Right lobe of liver (tissue), 6 donors: ENCODE results near the gene PLA2G15. TPM values are rescaled to one million over a fixed set of nuclear protein-coding genes. Genes with fewer than 3 reads are reported as not detected.

Source experiments
- ATAC-seq, 4 donors: fragments of 200-7000 bp; cut with Tn5 transposase; one replicate each; pipeline ENCODE4 v1.9.1; 2020; ENCODE audit warnings: mild to moderate bottlenecking in 4 of 4, moderate library complexity in 4 of 4
- DNase-seq, 3 donors: peaks; one replicate each; pipeline ENCODE4 v3.0.0-alpha.2; 2020
- H3K27ac ChIP-seq, 3 donors: fragments of 200-600 bp; one replicate each; pipeline ENCODE4 v1.8.0; 2022
- H3K27me3 ChIP-seq, 2 donors: fragments of 200-600 bp; one replicate each; pipeline ENCODE4 v1.8.0; 2022
- H3K36me3 ChIP-seq, 4 donors: fragments of 200-600 bp; sonication (generic) in 1 of 4; one replicate each; pipeline versions ENCODE4 v1.5.1 to v1.8.0; 2017 to 2022; ENCODE audit warnings: control low read depth in 1 of 4
- H3K4me1 ChIP-seq, 4 donors: fragments of 200-600 bp; sonication (generic) in 1 of 4; one replicate each; pipeline versions ENCODE4 v1.5.1 to v1.8.0; 2017 to 2022; ENCODE audit warnings: control low read depth in 1 of 4
- H3K4me3 ChIP-seq, 3 donors: fragments of 200-600 bp; one replicate each; pipeline ENCODE4 v1.8.0; 2022
- H3K9me3 ChIP-seq, 4 donors: fragments of 200-600 bp; sonication (generic) in 1 of 4; one replicate each; pipeline versions ENCODE4 v1.5.1 to v1.8.0; 2017 to 2022; ENCODE audit warnings: control low read depth in 1 of 4
- POLR2A ChIP-seq: fragments of 450-650 bp; IDR thresholded peaks from one replicate; pipeline ENCODE4 v1.6.1; 2017; ENCODE audit warnings: antibody characterized with exemption, mild to moderate bottlenecking
- WGBS: methylation state at CpG from one replicate; pipeline ENCODE4 v1.1.6; 2018; ENCODE audit warnings: low coverage, low lambda C conversion rate; ENCODE audit not compliant: insufficient coverage; ENCODE audit errors: missing lambda C conversion rate; 5-methylcytosine and 5-hydroxymethylcytosine counted together
- intact Hi-C, 2 donors: fragments of 100-400 bp; cut with DNase I; formaldehyde crosslinking; loops; one replicate each; pipeline versions ENCODE4 v1.11.2 to v1.14.1; 2022
- total RNA-seq, 6 experiments: library from RNA; depleted of rRNA in 2 of 6; stranded (reverse); fragments of >200 nt in 2 of 6; fragmentation: NEBNext Ultra II Directional in 3 of 6; extraction: Animal tissue kit (Norgen Biotek cat#: 25700) in 3 of 6; gene quantifications; one replicate each; pipeline versions ENCODE4 v1.1.0 to v1.2.4, GENCODE V29; 2016 to 2023
- TF ChIP-seq, protein P1 (sequence below), 4 donors: fragments of 200-600 bp in 3 of 4; fragments of 450-650 bp in 1 of 4; IDR thresholded peaks; one replicate each; pipeline versions ENCODE4 v1.5.1 to v1.8.0; 2016 to 2022; ENCODE audit warnings: antibody characterized with exemption in 4 of 4, mild to moderate bottlenecking in 2 of 4
- donor health status: DM: no; HTN: yes; CAD: no.
- donor health status: DM: no; HTN: no; CAD: no.
- donor health status: DM: no; HTN: no; CAD: no.
- donor health status: DM: no; HTN: yes; CAD: no.
- donor health status: DM: no; HTN: yes; CAD: no.

PLA2G15 gene
- total RNA-seq, 6 experiments from 2014 or later: 9.7 to 21.2 (median 13.7) TPM

DNA sequence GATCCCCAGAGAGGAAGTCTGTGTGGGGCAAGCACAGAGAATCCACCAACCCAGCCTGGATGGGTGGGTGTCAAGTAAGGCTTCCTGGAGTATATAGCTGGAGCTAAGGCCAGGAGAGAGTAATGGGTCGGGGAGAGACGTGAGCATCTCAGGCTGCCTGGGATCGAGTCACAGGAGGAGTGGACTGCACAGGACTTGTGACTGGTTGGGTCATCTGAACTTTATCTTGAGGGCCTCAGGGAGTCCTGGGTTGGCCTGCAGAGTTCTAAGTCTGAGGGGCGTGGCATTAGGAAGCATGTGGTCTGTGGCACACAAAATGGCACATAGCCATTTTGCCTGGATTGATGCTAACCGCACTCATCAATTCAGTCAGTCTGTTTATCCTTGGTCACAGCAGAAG, 1.5 kb downstream of the PLA2G15 start:
- DNase-seq (no peak), ATAC-seq (no peak)
- Histone ChIP-seq H3K36me3 (peaks cover 0 to 17% (median 0%) of the 10 kb centered on the region in 4 donors), H3K4me3 (peak overlapping the region in 1 of 3 donors; percentile 94), H3K27ac (peak overlapping the region in 1 of 3 donors; percentile 10), H3K4me1 (peaks cover 0 to 41% (median 6%) of the 10 kb centered on the region in 4 donors), H3K9me3 (no peaks in the 10 kb centered on the region), H3K27me3 (no peaks in the 10 kb centered on the region)
- no peak for TF ChIP-seq POLR2A
- TF ChIP-seq, protein P1, sequence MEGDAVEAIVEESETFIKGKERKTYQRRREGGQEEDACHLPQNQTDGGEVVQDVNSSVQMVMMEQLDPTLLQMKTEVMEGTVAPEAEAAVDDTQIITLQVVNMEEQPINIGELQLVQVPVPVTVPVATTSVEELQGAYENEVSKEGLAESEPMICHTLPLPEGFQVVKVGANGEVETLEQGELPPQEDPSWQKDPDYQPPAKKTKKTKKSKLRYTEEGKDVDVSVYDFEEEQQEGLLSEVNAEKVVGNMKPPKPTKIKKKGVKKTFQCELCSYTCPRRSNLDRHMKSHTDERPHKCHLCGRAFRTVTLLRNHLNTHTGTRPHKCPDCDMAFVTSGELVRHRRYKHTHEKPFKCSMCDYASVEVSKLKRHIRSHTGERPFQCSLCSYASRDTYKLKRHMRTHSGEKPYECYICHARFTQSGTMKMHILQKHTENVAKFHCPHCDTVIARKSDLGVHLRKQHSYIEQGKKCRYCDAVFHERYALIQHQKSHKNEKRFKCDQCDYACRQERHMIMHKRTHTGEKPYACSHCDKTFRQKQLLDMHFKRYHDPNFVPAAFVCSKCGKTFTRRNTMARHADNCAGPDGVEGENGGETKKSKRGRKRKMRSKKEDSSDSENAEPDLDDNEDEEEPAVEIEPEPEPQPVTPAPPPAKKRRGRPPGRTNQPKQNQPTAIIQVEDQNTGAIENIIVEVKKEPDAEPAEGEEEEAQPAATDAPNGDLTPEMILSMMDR (IDR thresholded peaks at IDR 0.05): no peak
- WGBS: 82% methylated on average over 3 of the region's 5 CpGs
- intact Hi-C loops: no loop called here

DNA sequence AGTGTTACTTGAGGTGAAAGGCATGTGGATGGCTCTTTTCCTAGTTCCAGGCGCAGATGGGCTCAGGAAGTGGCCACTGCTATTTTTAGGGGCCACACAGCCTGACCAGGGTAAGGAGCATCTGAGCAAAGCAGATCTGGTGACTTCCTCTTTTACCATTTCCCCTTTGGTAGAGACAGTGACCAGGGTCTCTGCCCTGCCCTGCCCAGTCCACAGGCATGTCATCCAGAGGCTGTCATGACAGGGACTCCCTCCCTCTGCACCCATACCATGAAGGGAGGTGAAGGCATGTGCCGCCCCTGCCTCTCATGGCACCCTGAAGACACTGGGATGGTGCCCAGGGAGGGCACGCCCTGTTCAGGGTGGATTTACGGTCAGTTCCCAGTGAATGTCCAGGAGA, 2.2 kb downstream of the PLA2G15 start:
- Histone ChIP-seq H3K4me1 (peaks cover 0 to 41% (median 6%) of the 10 kb centered on the region in 4 donors), H3K36me3 (peaks cover 0 to 21% (median 0%) of the 10 kb centered on the region in 4 donors), H3K9me3 (no peaks in the 10 kb centered on the region), H3K27ac (peak overlapping the region in 2 of 3 donors; percentile 13 to 43), H3K27me3 (no peaks in the 10 kb centered on the region), H3K4me3 (peak overlapping the region in 1 of 3 donors; percentile 94)
- TF ChIP-seq, protein P1 (IDR thresholded peaks at IDR 0.05): no peak
- no peak for TF ChIP-seq POLR2A
- DNase-seq (no peak), ATAC-seq (peak in 3 of 4 donors; percentile 3 to 9 (median 6))
- WGBS: 89% methylated on average over 3 of the region's 4 CpGs
- intact Hi-C loops: no loop called here

DNA sequence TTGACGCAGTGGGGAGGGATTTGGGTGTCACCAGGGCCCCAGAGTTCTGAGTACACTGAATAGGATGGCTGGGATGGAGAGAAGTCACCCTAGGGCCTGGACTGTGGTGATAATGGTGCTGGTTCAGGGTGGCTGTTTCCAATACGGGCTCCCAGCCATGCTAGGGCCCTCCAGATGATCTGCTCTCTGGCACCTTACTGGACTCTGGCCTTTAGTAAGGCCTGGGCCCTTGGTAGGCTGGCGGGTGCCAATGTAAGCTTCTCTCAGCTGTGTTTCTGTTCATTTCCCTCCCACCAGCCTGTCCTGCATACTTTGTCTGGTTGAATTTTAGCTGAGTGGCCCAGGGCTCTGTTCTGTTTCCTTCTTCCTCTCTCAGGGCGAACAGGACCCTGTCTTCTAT, 2.8 kb downstream of the PLA2G15 start:
- Histone ChIP-seq H3K27me3 (no peaks in the 10 kb centered on the region), H3K36me3 (peaks cover 0 to 26% (median 0%) of the 10 kb centered on the region in 4 donors), H3K9me3 (no peaks in the 10 kb centered on the region), H3K4me1 (peaks cover 0 to 41% (median 6%) of the 10 kb centered on the region in 4 donors), H3K4me3 (no peak overlapping the region), H3K27ac (peak overlapping the region in 2 of 3 donors; percentile 13 to 43)
- TF ChIP-seq, protein P1 (IDR thresholded peaks at IDR 0.05): no peak
- TF ChIP-seq POLR2A: no peak
- WGBS: 20% methylated on average over 1 of the region's 4 CpGs
- ATAC-seq (peak; percentile 43 to 68 (median 57)), DNase-seq (peak in 2 of 3 donors; percentile 83 to 85)
- intact Hi-C loops: no loop called here

DNA sequence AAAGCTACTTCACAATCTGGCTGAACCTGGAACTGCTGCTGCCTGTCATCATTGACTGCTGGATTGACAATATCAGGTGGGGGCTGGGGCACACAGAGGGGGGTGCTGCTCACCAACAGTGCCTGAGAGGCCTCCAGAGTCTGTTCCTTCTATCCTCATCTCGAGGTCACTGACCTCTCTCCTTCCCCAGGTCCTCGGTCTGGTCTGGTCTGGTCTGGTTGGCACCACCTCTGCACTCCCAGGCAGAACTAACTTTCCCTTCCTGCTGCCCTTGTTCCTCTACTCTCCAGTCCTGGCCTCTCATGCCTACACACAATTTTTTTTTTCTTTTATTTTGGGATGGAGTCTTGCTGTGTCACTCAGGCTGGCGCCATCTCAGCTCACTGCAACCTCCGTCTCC, 4.2 kb downstream of the PLA2G15 start:
- intact Hi-C loops: no loop called here
- WGBS: 59% methylated on average over 4 of the region's 4 CpGs
- Histone ChIP-seq H3K4me3 (no peak overlapping the region), H3K9me3 (no peaks in the 10 kb centered on the region), H3K36me3 (peaks cover 0 to 35% (median 0%) of the 10 kb centered on the region in 4 donors), H3K27ac (no peak overlapping the region), H3K27me3 (no peaks in the 10 kb centered on the region), H3K4me1 (peaks cover 0 to 37% (median 6%) of the 10 kb centered on the region in 4 donors)
- TF ChIP-seq POLR2A: no peak
- TF ChIP-seq, protein P1 (IDR thresholded peaks at IDR 0.05): no peak
- ATAC-seq (no peak), DNase-seq (peak in 1 of 3 donors; percentile 38)
